Stimulated activated CD8-positive, alpha-beta memory T cell treated with anti-CD3 and anti-CD28 coated beads, Interleukin-12 subunit alpha, Interleukin-12 subunit beta, amount 100 ng/mL, for 4 hours (primary cell): ENCODE measurements around the gene BIRC3.
"Not testable (repeated sequence)": the region's sequence is repeated elsewhere in the genome, so short reads cannot be mapped to it uniquely, and the experiment has no call there.

Experiments
- DNase-seq: peaks from one replicate; pipeline ENCODE4 v3.0.0-alpha.2; 2020; ENCODE audit warnings: low read depth

Gene BIRC3

DNA sequence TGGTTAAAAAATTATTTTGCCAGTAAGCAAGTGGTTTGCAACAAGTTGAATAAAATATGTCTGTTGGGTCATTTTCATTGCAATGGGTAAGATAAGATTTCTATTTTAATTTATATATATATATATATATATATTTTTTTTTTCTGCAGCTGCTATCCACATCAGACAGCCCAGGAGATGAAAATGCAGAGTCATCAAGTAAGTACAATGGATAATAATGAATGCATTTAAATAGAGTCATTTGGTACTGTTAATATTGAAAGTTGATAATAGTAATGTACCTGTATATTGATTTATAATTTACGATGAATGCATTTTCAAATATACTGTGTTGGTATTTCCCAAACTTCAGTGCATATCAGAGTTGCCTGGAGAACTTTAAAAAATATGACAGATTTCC is 11.5 kb downstream of the BIRC3 start:
- DNase-seq, result no peak

GRCh38 chr11:102330231-102330630 is 12.9 kb downstream of the BIRC3 start:
- no peak for DNase-seq

- DNase-seq, result no peak
Measured at GRCh38 chr11:102331341-102331740, 14.1 kb downstream of the BIRC3 start.

GRCh38 chr11:102332611-102332994 is 15.3 kb downstream of the BIRC3 start:
- DNase-seq, result no peak

DNA sequence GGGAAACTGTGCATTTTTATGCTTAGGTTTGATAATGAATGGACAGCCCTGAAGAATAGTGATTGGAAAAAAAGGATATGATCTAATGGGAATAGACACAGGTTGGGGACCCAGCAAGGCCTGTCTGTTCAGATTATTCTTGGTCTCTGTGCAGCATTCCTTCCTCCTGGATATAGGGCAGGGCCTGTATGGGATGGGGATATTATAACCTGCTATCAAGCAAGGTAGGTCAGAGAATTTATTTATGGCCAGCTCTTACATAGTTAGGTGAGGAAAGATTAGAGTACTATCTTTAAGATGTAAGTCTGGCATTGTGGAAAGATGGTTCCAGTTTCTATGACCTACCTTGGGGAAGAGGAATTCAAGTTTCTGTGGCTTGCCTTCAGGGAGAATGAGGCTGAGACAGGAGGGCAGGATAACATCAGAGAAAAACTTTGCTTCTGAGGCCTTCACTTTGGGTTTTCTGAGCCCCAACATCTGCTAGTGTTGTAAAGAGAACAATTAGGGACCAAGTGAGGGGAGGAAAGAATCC is 21.3 kb downstream of the BIRC3 start:
- no peak for DNase-seq

GRCh38 chr11:102341311-102341710 is 24.0 kb downstream of the BIRC3 start:
- DNase-seq, result not testable (repeated sequence)

GRCh38 chr11:102341844-102342318 is 24.6 kb downstream of the BIRC3 start:
- DNase-seq, result no peak

DNA sequence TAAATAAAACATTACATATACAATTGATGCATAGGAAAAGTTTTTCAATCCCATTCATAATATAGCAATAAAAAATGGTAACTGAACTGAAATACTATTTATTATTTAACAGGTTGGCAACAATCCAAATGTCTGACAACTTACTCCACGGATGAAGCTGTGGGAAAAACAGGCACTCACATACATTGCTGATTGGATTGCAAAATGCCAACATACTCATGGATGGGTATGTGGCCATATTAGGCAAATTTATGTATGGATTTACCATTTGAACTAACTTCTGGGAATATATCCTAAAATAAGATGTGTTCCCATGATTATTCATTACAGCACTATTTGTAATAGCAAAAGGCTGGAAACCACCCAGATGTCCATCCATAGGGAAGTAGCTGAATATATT is 26.5 kb downstream of the BIRC3 start:
- DNase-seq, result no peak

DNA sequence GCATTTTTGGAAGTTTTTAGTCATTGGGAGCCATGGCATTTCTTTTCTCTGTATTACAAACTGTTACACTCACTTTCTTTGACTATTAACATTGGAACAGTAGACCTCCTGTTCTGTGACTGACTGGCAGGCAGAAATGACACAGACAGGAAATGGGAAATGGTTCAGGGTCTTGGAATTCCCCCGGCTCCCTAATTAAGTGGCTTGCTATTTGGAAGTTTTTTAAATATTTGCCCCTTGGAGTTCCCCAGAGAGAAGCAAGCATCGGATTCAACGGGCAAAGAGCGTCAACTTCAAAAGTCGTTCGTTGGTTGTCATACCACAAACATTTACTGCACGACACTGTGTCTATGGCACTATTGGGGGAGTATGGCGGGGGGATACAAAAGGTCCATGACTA is 28.6 kb downstream of the BIRC3 start:
- DNase-seq, result no peak

DNA sequence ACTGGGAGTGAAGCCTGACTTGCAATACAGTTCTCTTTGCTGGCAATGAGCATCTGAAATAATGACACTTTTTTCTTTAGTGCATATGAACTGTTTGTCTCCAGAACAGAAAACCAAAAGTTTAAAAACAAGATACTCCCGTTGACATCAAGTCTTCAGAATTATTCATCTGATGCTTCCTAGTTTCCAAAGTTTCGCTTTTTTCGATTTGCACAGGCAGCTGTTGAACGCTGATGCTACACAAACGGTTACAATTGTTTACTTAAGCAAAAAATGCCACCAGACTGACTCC is 29.1 kb downstream of the BIRC3 start:
- DNase-seq, result no peak

DNA sequence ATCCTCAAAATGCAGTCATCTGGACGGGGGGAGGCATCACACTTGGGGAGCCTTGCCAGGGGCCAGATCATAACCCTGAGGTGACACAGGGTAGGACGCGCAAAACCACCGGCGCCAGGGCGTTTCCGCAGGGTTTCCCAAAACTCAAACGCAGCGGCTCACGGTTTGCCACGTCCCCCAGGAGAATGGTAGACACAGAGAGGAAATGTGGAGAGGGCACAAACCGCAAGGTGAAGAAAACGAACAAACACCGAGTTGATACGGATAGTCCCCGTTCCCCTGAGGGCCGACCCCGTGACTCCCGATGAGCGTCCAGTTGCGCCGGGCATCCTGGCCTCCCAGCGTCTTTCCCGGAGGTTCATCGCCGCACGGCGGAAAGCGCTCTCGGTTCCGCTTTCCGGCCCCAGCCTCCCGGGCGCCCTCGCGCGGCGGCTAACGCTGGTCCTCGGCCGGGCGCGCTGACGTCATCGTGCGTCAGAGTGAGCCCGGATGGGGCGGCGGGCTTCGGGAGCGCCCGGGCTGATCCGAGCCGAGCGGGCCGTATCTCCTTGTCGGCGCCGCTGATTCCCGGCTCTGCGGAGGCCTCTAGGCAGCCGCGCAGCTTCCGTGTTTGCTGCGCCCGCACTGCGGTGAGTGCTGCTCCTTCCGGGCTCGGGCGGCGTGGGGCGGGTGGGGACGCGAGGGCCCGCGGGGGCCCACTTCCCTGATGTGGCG is 29.6 kb downstream of the BIRC3 start, which contains the start of gene BIRC2:
TSS of gene BIRC2 (plus strand) at position 467 of the 714 bp plus-strand sequence. CDS start 2,641 bp downstream, outside the sequence.
- DNase-seq, result peak; percentile 93

GRCh38 chr11:102347462-102348370 is 30.4 kb downstream of the BIRC3 start:
- DNase-seq, result no peak

GRCh38 chr11:102357116-102357515 is 39.8 kb downstream of the BIRC3 start:
- no peak for DNase-seq

GRCh38 chr11:102359372-102359771 is 42.1 kb downstream of the BIRC3 start:
- no peak for DNase-seq

- DNase-seq, result no peak
Measured at GRCh38 chr11:102360681-102361080, 43.4 kb downstream of the BIRC3 start.

DNA sequence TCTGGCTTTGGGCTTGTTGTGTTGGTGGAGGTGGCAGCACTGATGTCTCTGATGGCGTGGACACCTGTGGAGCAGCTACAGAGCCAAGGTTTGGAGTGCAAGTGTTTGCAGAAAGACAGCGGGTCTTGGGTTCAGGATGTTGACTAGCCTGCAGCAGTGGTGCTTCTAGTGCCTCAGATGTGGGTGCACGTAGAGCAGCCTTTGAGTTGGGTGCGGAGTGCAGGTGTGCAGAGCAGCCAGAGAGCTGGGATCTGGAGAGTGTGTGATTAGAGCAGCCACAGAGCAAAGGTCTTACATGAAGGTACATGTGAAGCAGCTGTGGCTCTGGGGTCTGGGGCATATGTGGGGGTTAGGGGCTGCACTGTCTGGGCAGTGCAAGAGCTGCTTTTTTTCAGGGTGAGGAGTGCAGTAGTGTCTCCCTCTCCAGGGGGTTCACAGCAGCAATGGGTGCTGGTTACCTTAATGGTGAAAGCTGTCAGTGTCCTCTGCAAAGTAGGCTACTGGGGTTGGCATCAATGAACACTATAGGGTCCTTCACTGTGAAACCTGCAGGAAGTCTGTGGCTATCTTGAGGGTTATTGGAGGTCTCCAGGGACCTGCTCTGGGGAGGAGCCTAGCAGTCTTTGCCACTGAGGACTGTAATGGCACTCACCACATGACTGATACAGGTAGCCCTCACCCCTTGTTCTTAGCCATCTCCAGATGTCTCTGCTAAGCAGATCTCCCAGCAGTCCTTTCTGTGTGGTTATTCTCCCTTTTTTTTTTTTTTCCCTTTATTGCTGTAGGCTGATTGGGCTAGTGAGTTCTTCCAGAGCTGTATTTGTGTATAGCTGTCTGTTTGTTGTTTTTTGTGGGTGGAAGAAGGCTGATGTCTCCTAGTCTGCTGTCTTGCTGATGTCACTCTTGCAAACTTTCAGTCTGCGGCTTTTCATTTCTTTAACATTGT is 44.1 kb downstream of the BIRC3 start:
- DNase-seq, result no peak

GRCh38 chr11:102364991-102365390 is 47.7 kb downstream of the BIRC3 start:
- DNase-seq, result no peak

DNA sequence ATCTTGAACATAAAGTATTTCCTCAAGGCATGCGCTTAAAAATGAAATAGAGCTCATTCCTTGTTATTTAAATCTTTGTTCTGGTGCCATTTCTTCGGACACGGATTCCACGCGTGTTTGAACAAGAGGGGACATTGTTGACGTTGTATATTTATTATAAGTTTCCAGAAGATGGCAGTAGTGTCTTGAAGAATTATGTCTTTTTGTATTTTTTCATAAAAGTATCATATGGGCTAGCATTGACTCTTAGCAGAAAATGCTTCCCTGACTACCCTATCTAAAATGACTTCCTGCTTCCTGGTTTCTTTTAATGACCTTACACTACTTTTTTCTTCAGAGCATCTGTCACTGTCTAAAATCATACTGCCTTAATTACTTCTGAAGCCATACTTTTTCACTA is 50.1 kb downstream of the BIRC3 start:
- DNase-seq, result no peak

DNA sequence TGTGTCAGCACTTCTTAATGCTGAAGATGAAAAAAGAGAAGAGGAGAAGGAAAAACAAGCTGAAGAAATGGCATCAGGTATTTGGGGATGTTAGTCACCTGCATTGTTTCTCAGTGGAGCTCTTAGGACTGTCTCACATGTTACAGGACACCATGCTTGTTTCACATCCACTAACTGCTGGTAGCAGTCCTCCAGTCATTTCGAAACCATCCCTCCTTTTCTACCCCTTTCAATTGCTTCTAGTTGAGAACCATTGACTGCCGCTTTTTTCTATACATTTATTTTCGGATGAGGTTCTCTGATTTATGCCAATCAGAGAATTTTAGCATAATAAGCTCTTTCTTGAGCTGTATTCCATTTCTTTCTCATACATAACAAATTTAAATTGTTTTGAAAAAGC is 51.2 kb downstream of the BIRC3 start:
- no peak for DNase-seq

- DNase-seq, result not testable (repeated sequence)
Measured at GRCh38 chr11:102374633-102375424, 57.5 kb downstream of the BIRC3 start.
